Cardiac muscle cell (in vitro differentiated cells and primary cell): ENCODE measurements around the gene RTL10. TPM values are rescaled to one million over a fixed set of nuclear protein-coding genes. Genes with fewer than 3 reads are reported as not detected.
A peak's percentile ranks its signal among the peaks of the same experiment; 100 is the strongest.

Experiments used
- DNase-seq, 2 donors: peaks; one replicate each; pipeline versions ENCODE4 v3.0.0 to v3.0.0-alpha.2; 2010 to 2017; ENCODE audit warnings: low read depth in 1 of 2, low spot score in 1 of 2
- H3K27ac ChIP-seq: fragments of 200-600 bp; sonication (generic); 2 replicates; pipeline ENCODE4 v1.5.1; 2016
- H3K27me3 ChIP-seq: fragments of 200-600 bp; sonication (generic); 2 replicates; pipeline ENCODE4 v1.6.0; 2016; ENCODE audit warnings: control low read depth
- H3K36me3 ChIP-seq: fragments of 200-600 bp; sonication (generic); 2 replicates; pipeline ENCODE4 v1.5.1; 2016; ENCODE audit warnings: control low read depth
- H3K4me1 ChIP-seq: fragments of 200-600 bp; sonication (generic); 2 replicates; pipeline ENCODE4 v1.8.1; 2017; ENCODE audit warnings: low read depth, mild to moderate bottlenecking, mixed run types
- H3K4me3 ChIP-seq: fragments of 200-600 bp; sonication (generic); 2 replicates; pipeline ENCODE4 v1.5.1; 2016; ENCODE audit warnings: mild to moderate bottlenecking
- H3K9me3 ChIP-seq: fragments of 200-600 bp; sonication (generic); 2 replicates; pipeline ENCODE4 v1.5.1; 2017; ENCODE audit warnings: low read depth, mild to moderate bottlenecking, control low read depth
- CTCF ChIP-seq: IDR thresholded peaks from 2 replicates; pipeline ENCODE4 v1.5.1; 2012; ENCODE audit warnings: low read depth, mild to moderate bottlenecking, low read length
- polyA plus RNA-seq: library from polyadenylated mRNA; unstranded; fragments of >200 nt; fragmentation: Nextera tagmentation; extraction: Ambion mirVana; gene quantifications from 2 replicates; pipeline ENCODE4 v1.2.1, GENCODE V29; 2016
- total RNA-seq: library from RNA; depleted of rRNA; stranded (reverse); fragments of >200 nt; gene quantifications from 2 replicates; pipeline ENCODE4 v1.2.3, GENCODE V29; 2016

The RTL10 gene
- total and polyA plus RNA-seq, 2 experiments from 2014 or later: 11.9 to 20.9 TPM

GRCh38 chr22:19843107-19843856 is 11.4 kb downstream of the RTL10 start:
- DNase-seq: peak in 1 of 2 donors; percentile 36
- H3K4me3 ChIP-seq: no peak overlapping the region
- H3K4me1 ChIP-seq: peaks cover 13% of the 10 kb centered on the region
- no peaks in the 10 kb centered on the region for H3K9me3 ChIP-seq
- H3K27ac ChIP-seq: no peak overlapping the region
- TF ChIP-seq CTCF: no peak
- H3K27me3 ChIP-seq: peaks cover 9% of the 10 kb centered on the region
- H3K36me3 ChIP-seq: no peaks in the 10 kb centered on the region

GRCh38 chr22:19842393-19843106 is 12.1 kb downstream of the RTL10 start:
- Histone ChIP-seq H3K27ac (no peak overlapping the region), H3K9me3 (no peaks in the 10 kb centered on the region), H3K27me3 (peaks cover 9% of the 10 kb centered on the region), H3K4me1 (peaks cover 13% of the 10 kb centered on the region), H3K4me3 (no peak overlapping the region), H3K36me3 (no peaks in the 10 kb centered on the region)
- TF ChIP-seq CTCF: no peak
- DNase-seq: no peak

GRCh38 chr22:19841641-19842392 is 12.9 kb downstream of the RTL10 start:
- no peak for TF ChIP-seq CTCF

GRCh38 chr22:19840955-19841640 is 13.6 kb downstream of the RTL10 start:
- Histone ChIP-seq H3K27me3 (peaks cover 9% of the 10 kb centered on the region), H3K36me3 (no peaks in the 10 kb centered on the region), H3K4me3 (no peak overlapping the region), H3K4me1 (peaks cover 13% of the 10 kb centered on the region), H3K9me3 (no peaks in the 10 kb centered on the region), H3K27ac (no peak overlapping the region)
- no peak for TF ChIP-seq CTCF
- DNase-seq: no peak

More at GRCh38 chr22:19841641-19842392, 12.9 kb downstream of the RTL10 start:
- no peak overlapping the region for H3K4me3 ChIP-seq
- peaks cover 13% of the 10 kb centered on the region for H3K4me1 ChIP-seq
- H3K36me3 ChIP-seq: no peaks in the 10 kb centered on the region
- H3K27me3 ChIP-seq: peaks cover 9% of the 10 kb centered on the region
- H3K27ac ChIP-seq: no peak overlapping the region
- no peak for DNase-seq
- no peaks in the 10 kb centered on the region for H3K9me3 ChIP-seq

GRCh38 chr22:19840059-19840458 is 14.6 kb downstream of the RTL10 start:
- Histone ChIP-seq H3K36me3 (no peaks in the 10 kb centered on the region), H3K4me1 (peaks cover 13% of the 10 kb centered on the region), H3K27ac (no peak overlapping the region), H3K9me3 (no peaks in the 10 kb centered on the region), H3K27me3 (peaks cover 9% of the 10 kb centered on the region), H3K4me3 (no peak overlapping the region)
- no peak for TF ChIP-seq CTCF
- no peak for DNase-seq
